Measurements from ENCODE around the gene MYLK2.

Gene MYLK2

DNA sequence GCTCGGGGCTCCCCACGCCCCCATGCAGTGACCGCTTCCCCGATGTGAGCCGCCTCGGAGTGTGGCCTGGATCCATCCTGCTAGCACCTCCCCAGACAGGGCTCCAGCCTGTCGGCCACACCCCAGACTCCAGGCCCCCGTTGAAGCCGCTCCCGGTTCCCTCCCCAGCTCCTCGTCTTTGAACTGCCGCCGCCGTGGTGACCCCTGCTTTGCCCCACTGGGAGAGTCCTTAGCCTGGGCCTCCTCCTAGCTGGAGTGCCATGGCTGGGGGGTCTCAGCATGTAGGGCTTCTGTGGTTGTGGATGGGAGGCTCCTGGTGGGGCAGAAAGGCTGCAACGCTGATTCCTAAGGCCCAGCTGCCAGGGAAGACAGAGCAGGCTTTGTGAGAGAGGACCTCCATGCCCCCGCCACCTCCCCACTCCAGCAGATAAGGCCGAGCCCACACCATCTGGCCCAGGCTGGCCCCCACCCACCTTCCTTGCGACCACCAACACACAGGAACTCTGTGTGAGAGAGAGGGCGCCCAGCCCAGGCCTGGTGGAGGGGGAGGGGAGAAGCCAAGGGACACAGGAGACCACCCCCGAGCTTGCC lies 14.9 kb downstream of the MYLK2 start:
- no peak overlapping the region for H3K27ac ChIP-seq (ENCODE audit: low read depth, low read length)
- no peak overlapping the region for H3K4me3 ChIP-seq (ENCODE audit: low read depth in 1 of 2, low read length in 2 of 2)
- no peak overlapping the region for H3K9ac ChIP-seq (ENCODE audit: low read depth in 1 of 2, low read length in 2 of 2)
- H3K36me3 ChIP-seq (ENCODE audit: control insufficient read depth in 1 of 2, insufficient read depth in 2 of 2, low read length in 2 of 2): no peaks in the 10 kb centered on the region
- H3K4me1 ChIP-seq (ENCODE audit: control insufficient read depth in 1 of 2, insufficient read depth in 2 of 2, low read length in 2 of 2): peaks cover 12 to 19% of the 10 kb centered on the region in 2 donors
- H3K9me3 ChIP-seq (ENCODE audit: control insufficient read depth in 1 of 2, low read length in 2 of 2): no peaks in the 10 kb centered on the region
- H3K27me3 ChIP-seq (ENCODE audit: control insufficient read depth in 1 of 2, insufficient read depth in 2 of 2, low read length in 2 of 2): peaks cover 0 to 5% of the 10 kb centered on the region in 2 donors

GRCh38 chr20:31835554-31835953 lies 16.4 kb downstream of the MYLK2 start:
- Histone ChIP-seq H3K27me3 (ENCODE audit: control insufficient read depth in 1 of 2, insufficient read depth in 2 of 2, low read length in 2 of 2) (peaks cover 0 to 5% of the 10 kb centered on the region in 2 donors), H3K9me3 (ENCODE audit: control insufficient read depth in 1 of 2, low read length in 2 of 2) (no peaks in the 10 kb centered on the region), H3K9ac (ENCODE audit: low read depth in 1 of 2, low read length in 2 of 2) (no peak overlapping the region), H3K36me3 (ENCODE audit: control insufficient read depth in 1 of 2, insufficient read depth in 2 of 2, low read length in 2 of 2) (no peaks in the 10 kb centered on the region), H3K4me1 (ENCODE audit: control insufficient read depth in 1 of 2, insufficient read depth in 2 of 2, low read length in 2 of 2) (peaks cover 12 to 19% of the 10 kb centered on the region in 2 donors), H3K27ac (ENCODE audit: low read depth, low read length) (no peak overlapping the region), H3K4me3 (ENCODE audit: low read depth in 1 of 2, low read length in 2 of 2) (no peak overlapping the region)

DNA sequence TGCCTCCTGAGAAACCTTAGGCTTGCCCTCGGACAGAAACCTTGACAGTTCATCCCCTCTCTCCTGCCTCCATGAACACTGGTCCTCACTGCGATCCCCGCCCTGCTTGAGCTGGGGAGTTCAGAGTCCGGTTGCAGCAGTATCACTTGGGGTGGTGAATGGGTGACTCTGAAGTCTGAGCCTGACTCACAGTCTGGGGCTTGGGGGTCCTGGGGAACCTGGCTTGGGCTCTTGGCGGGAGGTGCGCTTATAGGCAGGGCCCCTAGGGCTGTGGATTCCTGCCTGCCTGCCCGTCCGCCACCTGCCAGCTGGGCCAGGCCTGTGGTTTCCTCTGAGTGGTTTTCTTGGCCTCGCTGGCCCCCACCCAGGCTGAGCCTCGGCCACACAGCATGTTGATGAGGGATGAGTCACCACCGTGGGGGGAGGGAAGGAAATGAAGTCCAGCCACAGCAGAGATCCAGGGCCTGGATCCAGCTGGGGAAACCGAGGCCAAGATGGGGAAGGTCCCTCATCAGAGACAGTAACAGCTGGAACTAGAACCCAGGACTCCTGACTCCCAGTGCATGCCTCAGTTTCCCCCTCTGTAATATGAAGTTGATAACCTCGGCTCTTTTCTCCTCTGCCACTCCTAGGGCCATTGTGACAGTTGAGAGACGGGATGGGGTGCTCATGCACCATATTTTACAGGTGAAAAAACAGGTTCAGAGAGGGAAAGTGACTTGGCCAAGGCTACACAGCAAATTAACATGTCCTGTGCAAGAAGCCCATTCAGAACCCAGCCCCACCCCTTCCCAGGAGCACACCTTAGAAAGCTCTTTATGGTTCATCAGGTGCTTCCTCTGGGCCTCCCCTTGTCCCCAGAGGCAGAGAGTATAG lies 17.1 kb downstream of the MYLK2 start:
- Histone ChIP-seq H3K9me3 (ENCODE audit: control insufficient read depth in 1 of 2, low read length in 2 of 2) (no peaks in the 10 kb centered on the region), H3K36me3 (ENCODE audit: control insufficient read depth in 1 of 2, insufficient read depth in 2 of 2, low read length in 2 of 2) (no peaks in the 10 kb centered on the region), H3K4me1 (ENCODE audit: control insufficient read depth in 1 of 2, insufficient read depth in 2 of 2, low read length in 2 of 2) (peaks cover 12 to 19% of the 10 kb centered on the region in 2 donors), H3K9ac (ENCODE audit: low read depth in 1 of 2, low read length in 2 of 2) (no peak overlapping the region), H3K27ac (ENCODE audit: low read depth, low read length) (no peak overlapping the region), H3K4me3 (ENCODE audit: low read depth in 1 of 2, low read length in 2 of 2) (peak overlapping the region in 1 of 2 donors; percentile 28), H3K27me3 (ENCODE audit: control insufficient read depth in 1 of 2, insufficient read depth in 2 of 2, low read length in 2 of 2) (peaks cover 0 to 5% of the 10 kb centered on the region in 2 donors)

- peaks cover 12 to 19% of the 10 kb centered on the region in 2 donors for H3K4me1 ChIP-seq (ENCODE audit: control insufficient read depth in 1 of 2, insufficient read depth in 2 of 2, low read length in 2 of 2)
- H3K27ac ChIP-seq (ENCODE audit: low read depth, low read length): no peak overlapping the region
- H3K4me3 ChIP-seq (ENCODE audit: low read depth in 1 of 2, low read length in 2 of 2): no peak overlapping the region
- no peaks in the 10 kb centered on the region for H3K9me3 ChIP-seq (ENCODE audit: control insufficient read depth in 1 of 2, low read length in 2 of 2)
- H3K27me3 ChIP-seq (ENCODE audit: control insufficient read depth in 1 of 2, insufficient read depth in 2 of 2, low read length in 2 of 2): peaks cover 0 to 5% of the 10 kb centered on the region in 2 donors
- H3K9ac ChIP-seq (ENCODE audit: low read depth in 1 of 2, low read length in 2 of 2): no peak overlapping the region
- H3K36me3 ChIP-seq (ENCODE audit: control insufficient read depth in 1 of 2, insufficient read depth in 2 of 2, low read length in 2 of 2): no peaks in the 10 kb centered on the region
Observed at GRCh38 chr20:31836853-31837608, 17.9 kb downstream of the MYLK2 start.

DNA sequence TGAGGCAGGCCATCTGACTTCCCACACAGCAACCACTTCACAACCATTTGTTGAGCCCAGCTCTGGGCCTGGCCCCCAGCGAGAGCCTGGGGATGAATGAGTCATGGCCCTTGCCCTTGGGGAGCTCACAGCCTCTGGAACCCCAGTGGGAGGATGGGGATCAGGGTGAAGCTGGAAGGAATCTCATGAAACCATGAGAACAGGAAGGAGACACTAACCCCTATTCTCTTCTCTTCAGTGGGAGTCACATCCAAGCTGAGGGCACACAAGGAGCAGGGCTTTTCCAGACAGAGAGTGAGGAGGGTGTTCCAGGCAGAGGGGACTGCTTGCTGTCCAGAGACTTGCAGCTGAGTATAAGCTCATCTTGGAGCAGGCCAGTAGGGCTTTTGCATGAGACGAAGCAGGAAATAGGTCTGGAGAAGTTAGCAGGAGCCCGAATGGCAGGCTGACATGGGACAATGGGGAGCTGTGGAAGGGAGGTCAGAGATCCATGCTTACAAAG lies 18.8 kb downstream of the MYLK2 start:
- H3K9me3 ChIP-seq (ENCODE audit: control insufficient read depth in 1 of 2, low read length in 2 of 2): no peaks in the 10 kb centered on the region
- peaks cover 0 to 5% of the 10 kb centered on the region in 2 donors for H3K27me3 ChIP-seq (ENCODE audit: control insufficient read depth in 1 of 2, insufficient read depth in 2 of 2, low read length in 2 of 2)
- H3K9ac ChIP-seq (ENCODE audit: low read depth in 1 of 2, low read length in 2 of 2): no peak overlapping the region
- H3K36me3 ChIP-seq (ENCODE audit: control insufficient read depth in 1 of 2, insufficient read depth in 2 of 2, low read length in 2 of 2): no peaks in the 10 kb centered on the region
- no peak overlapping the region for H3K27ac ChIP-seq (ENCODE audit: low read depth, low read length)
- H3K4me3 ChIP-seq (ENCODE audit: low read depth in 1 of 2, low read length in 2 of 2): no peak overlapping the region
- peaks cover 12 to 19% of the 10 kb centered on the region in 2 donors for H3K4me1 ChIP-seq (ENCODE audit: control insufficient read depth in 1 of 2, insufficient read depth in 2 of 2, low read length in 2 of 2)

- Histone ChIP-seq H3K9me3 (ENCODE audit: control insufficient read depth in 1 of 2, low read length in 2 of 2) (no peaks in the 10 kb centered on the region), H3K36me3 (ENCODE audit: control insufficient read depth in 1 of 2, insufficient read depth in 2 of 2, low read length in 2 of 2) (no peaks in the 10 kb centered on the region), H3K27me3 (ENCODE audit: control insufficient read depth in 1 of 2, insufficient read depth in 2 of 2, low read length in 2 of 2) (peaks cover 0 to 5% of the 10 kb centered on the region in 2 donors), H3K4me1 (ENCODE audit: control insufficient read depth in 1 of 2, insufficient read depth in 2 of 2, low read length in 2 of 2) (peaks cover 12 to 19% of the 10 kb centered on the region in 2 donors), H3K27ac (ENCODE audit: low read depth, low read length) (no peak overlapping the region), H3K9ac (ENCODE audit: low read depth in 1 of 2, low read length in 2 of 2) (no peak overlapping the region), H3K4me3 (ENCODE audit: low read depth in 1 of 2, low read length in 2 of 2) (no peak overlapping the region)
Observed at GRCh38 chr20:31838646-31839292, 19.6 kb downstream of the MYLK2 start.

DNA sequence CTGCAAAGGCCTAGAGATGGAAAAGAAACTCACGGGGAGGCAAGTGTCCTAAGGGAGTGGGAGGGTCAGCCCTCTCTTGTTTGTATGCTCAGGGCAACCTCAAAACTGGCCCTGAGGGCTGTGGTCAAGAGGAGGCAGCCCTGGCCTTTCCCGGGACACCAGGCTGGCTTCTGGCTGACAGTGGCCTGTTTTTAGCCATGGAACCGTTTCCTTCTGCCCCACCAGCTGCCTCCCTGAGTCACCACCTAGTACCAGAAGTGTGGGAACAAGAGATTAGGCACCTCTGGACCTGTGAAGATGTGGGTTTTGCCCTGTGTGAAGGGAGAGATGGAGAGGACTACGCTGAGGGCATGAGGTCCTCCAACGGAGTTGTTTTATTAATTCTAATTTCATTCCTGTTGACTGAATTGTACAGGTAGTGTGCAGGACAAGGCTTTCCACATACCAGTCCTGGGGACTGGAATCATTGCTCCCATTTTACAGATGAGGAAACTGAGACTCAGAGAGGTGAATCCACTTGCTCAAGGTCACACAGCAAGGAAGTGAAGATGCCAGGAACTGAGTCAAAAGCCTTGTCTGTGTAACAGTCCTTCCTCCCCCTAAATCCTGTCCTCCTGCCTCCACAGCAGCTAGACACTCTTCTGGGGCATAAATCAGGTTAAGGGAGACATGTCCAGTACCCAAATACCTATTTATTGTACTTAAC lies 20.8 kb downstream of the MYLK2 start:
- peaks cover 12 to 19% of the 10 kb centered on the region in 2 donors for H3K4me1 ChIP-seq (ENCODE audit: control insufficient read depth in 1 of 2, insufficient read depth in 2 of 2, low read length in 2 of 2)
- peaks cover 0 to 5% of the 10 kb centered on the region in 2 donors for H3K27me3 ChIP-seq (ENCODE audit: control insufficient read depth in 1 of 2, insufficient read depth in 2 of 2, low read length in 2 of 2)
- H3K9me3 ChIP-seq (ENCODE audit: control insufficient read depth in 1 of 2, low read length in 2 of 2): no peaks in the 10 kb centered on the region
- H3K36me3 ChIP-seq (ENCODE audit: control insufficient read depth in 1 of 2, insufficient read depth in 2 of 2, low read length in 2 of 2): no peaks in the 10 kb centered on the region
- no peak overlapping the region for H3K9ac ChIP-seq (ENCODE audit: low read depth in 1 of 2, low read length in 2 of 2)
- no peak overlapping the region for H3K4me3 ChIP-seq (ENCODE audit: low read depth in 1 of 2, low read length in 2 of 2)
- no peak overlapping the region for H3K27ac ChIP-seq (ENCODE audit: low read depth, low read length)

DNA sequence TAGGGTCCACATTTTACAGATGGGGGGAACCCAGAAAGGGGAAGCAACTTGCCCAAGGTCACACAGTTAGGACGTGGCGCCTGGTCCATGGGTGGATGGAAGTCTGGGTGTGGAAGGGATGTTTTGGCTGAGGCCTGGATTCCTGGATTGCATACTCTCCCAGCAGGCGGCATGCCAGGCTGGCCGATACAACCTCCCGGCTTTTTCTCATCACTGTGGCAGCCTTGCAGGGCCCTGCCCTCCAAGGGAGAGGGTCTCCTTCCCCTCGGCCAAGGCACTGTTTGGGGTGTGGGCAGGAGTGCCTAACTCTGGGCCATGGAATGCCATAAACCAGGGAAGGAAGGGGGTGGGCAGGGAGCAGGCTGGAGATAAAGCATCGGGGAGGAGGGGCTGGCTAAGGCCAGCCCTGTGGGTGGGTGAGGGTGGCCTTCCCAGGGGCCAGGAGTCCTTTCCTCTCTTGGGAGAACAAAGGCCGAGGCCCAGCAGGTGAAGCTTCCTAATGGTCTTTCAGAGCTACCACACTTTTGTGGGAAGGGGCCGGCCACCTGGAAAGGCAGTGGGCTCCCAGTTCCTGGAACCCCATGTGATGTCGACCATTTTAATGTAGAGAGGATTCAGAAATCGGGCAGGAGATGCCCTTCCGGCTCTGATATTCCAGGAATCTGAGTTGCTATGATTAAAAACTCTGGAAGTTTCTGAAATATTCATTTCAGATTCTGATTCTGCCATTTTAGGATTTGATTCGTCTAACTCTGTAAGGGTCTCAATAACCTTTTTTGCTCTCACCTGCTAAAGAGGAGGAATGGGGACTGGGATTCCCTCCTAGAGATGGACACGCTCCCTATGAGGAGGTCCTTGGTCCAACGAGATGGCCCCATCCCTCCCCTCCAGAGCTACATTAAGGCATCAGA lies 22.0 kb downstream of the MYLK2 start:
- Histone ChIP-seq H3K4me1 (ENCODE audit: control insufficient read depth in 1 of 2, insufficient read depth in 2 of 2, low read length in 2 of 2) (peaks cover 4 to 11% of the 10 kb centered on the region in 2 donors), H3K4me3 (ENCODE audit: low read depth in 1 of 2, low read length in 2 of 2) (no peak overlapping the region), H3K27ac (ENCODE audit: low read depth, low read length) (no peak overlapping the region), H3K9ac (ENCODE audit: low read depth in 1 of 2, low read length in 2 of 2) (no peak overlapping the region), H3K36me3 (ENCODE audit: control insufficient read depth in 1 of 2, insufficient read depth in 2 of 2, low read length in 2 of 2) (no peaks in the 10 kb centered on the region), H3K27me3 (ENCODE audit: control insufficient read depth in 1 of 2, insufficient read depth in 2 of 2, low read length in 2 of 2) (peaks cover 0 to 5% of the 10 kb centered on the region in 2 donors), H3K9me3 (ENCODE audit: control insufficient read depth in 1 of 2, low read length in 2 of 2) (no peaks in the 10 kb centered on the region)

Data from duodenal mucosa (tissue), 2 donors.